GM23338 (cell line): ENCODE data around the gene ARSI. TPM values are rescaled to one million over a fixed set of nuclear protein-coding genes. Genes with fewer than 3 reads are reported as not detected.

Source experiments
- ATAC-seq: fragments of 200-7000 bp; cut with Tn5 transposase; 3 replicates; pipeline ENCODE4 v1.9.1; 2020
- DNase-seq: peaks from one replicate; pipeline ENCODE4 v3.0.0-alpha.2; 2015; ENCODE audit warnings: low spot score
- H2AFZ ChIP-seq: fragments of 200-600 bp; sonication (generic); 2 replicates; pipeline ENCODE4 v1.8.0; 2016; ENCODE audit warnings: antibody characterized with exemption, mild to moderate bottlenecking, moderate library complexity
- H3F3A ChIP-seq: fragments of 200-600 bp; sonication (generic); replicated peaks from 2 replicates; pipeline ENCODE4 v1.8.0; 2017; ENCODE audit warnings: antibody characterized with exemption, mixed run types, low read depth
- H3K27ac ChIP-seq: fragments of 200-600 bp; sonication (generic); 2 replicates; pipeline ENCODE4 v1.6.1; 2016; ENCODE audit warnings: low read depth
- H3K27me3 ChIP-seq: fragments of 200-600 bp; sonication (generic); 2 replicates; pipeline ENCODE4 v1.8.0; 2016; ENCODE audit warnings: mild to moderate bottlenecking, mixed run types, moderate library complexity; ENCODE audit not compliant: insufficient read depth
- H3K36me3 ChIP-seq: fragments of 200-600 bp; sonication (generic); 2 replicates; pipeline ENCODE4 v1.8.0; 2016; ENCODE audit warnings: mild to moderate bottlenecking; ENCODE audit not compliant: insufficient read depth
- H3K4me1 ChIP-seq: fragments of 200-600 bp; sonication (generic); 2 replicates; pipeline ENCODE4 v1.8.0; 2016; ENCODE audit warnings: mild to moderate bottlenecking, moderate library complexity; ENCODE audit not compliant: insufficient read depth
- H3K4me2 ChIP-seq: fragments of 200-600 bp; sonication (generic); 2 replicates; pipeline ENCODE4 v1.7.1; 2017; ENCODE audit warnings: mixed run types
- H3K4me3 ChIP-seq: fragments of 200-600 bp; sonication (generic); 2 replicates; pipeline ENCODE4 v1.6.1; 2016; ENCODE audit warnings: mixed run types
- H3K79me2 ChIP-seq: fragments of 200-600 bp; sonication (generic); replicated peaks from 2 replicates; pipeline ENCODE4 v1.8.0; 2017; ENCODE audit warnings: mild to moderate bottlenecking; ENCODE audit not compliant: insufficient read depth
- H3K9me2 ChIP-seq: fragments of 200-600 bp; sonication (generic); 2 replicates; pipeline ENCODE4 v1.8.0; 2017; ENCODE audit not compliant: insufficient read depth
- H4K20me1 ChIP-seq: fragments of 200-600 bp; sonication (generic); replicated peaks from 2 replicates; pipeline ENCODE4 v1.8.0; 2017; ENCODE audit warnings: mild to moderate bottlenecking; ENCODE audit not compliant: insufficient read depth
- H3K27ac Mint-ChIP-seq: 2 replicates; pipeline ENCODE4 v1.8.0; 2020; ENCODE audit warnings: inconsistent platforms, mild to moderate bottlenecking, moderate library complexity, mixed read lengths
- H3K27me3 Mint-ChIP-seq: 3 replicates; pipeline ENCODE4 v1.8.0; 2022; ENCODE audit warnings: low read depth, mild to moderate bottlenecking, moderate library complexity, mixed read lengths, inconsistent platforms; ENCODE audit not compliant: insufficient read depth, poor library complexity
- H3K36me3 Mint-ChIP-seq: 3 replicates; pipeline ENCODE4 v1.8.0; 2021; ENCODE audit warnings: low read depth, mild to moderate bottlenecking, inconsistent platforms, moderate library complexity, mixed read lengths
- H3K4me1 Mint-ChIP-seq: 3 replicates; pipeline ENCODE4 v1.8.0; 2020; ENCODE audit warnings: mild to moderate bottlenecking, inconsistent platforms, mixed read lengths
- H3K4me3 Mint-ChIP-seq: 3 replicates; pipeline ENCODE4 v1.8.0; 2021; ENCODE audit warnings: moderate library complexity, mild to moderate bottlenecking, inconsistent platforms, mixed read lengths
- H3K9me3 Mint-ChIP-seq: 3 replicates; pipeline ENCODE4 v1.8.0; 2020; ENCODE audit warnings: moderate library complexity, mild to moderate bottlenecking, inconsistent platforms, mixed read lengths
- CREB1 ChIP-seq: fragments of 250-450 bp; sonication (Bioruptor Pico); IDR thresholded peaks from 2 replicates; pipeline ENCODE4 v1.5.0; 2020; ENCODE audit warnings: low read depth, mild to moderate bottlenecking, moderate library complexity
- EZH2 ChIP-seq: fragments of 200-600 bp; sonication (generic); IDR thresholded peaks from one replicate; pipeline ENCODE4 v1.8.0; 2017; ENCODE audit warnings: antibody characterized with exemption, mild to moderate bottlenecking, low read depth; ENCODE audit not compliant: unreplicated experiment
- EZH2phosphoT487 ChIP-seq: fragments of 200-600 bp; sonication (generic); IDR thresholded peaks from one replicate; pipeline ENCODE4 v1.8.1; 2018; ENCODE audit warnings: antibody characterized with exemption; ENCODE audit not compliant: unreplicated experiment
- JUNB ChIP-seq: IDR thresholded peaks from one replicate; pipeline ENCODE4 v1.6.1; 2016; ENCODE audit warnings: antibody characterized with exemption; ENCODE audit not compliant: unreplicated experiment
- NANOG ChIP-seq: IDR thresholded peaks from 2 replicates; pipeline ENCODE4 v1.6.1; 2016; ENCODE audit warnings: antibody characterized with exemption, borderline replicate concordance
- POLR2AphosphoS5 ChIP-seq: IDR thresholded peaks from 2 replicates; pipeline ENCODE4 v1.6.1; 2016; ENCODE audit warnings: antibody characterized with exemption, low read depth
- STAT1 ChIP-seq: IDR thresholded peaks from one replicate; pipeline ENCODE4 v1.6.1; 2016; ENCODE audit warnings: antibody characterized with exemption; ENCODE audit not compliant: unreplicated experiment
- ZNF114 ChIP-seq: fragments of 250-450 bp; sonication (Bioruptor Pico); IDR thresholded peaks from 2 replicates; pipeline ENCODE4 v1.5.0; 2020; ENCODE audit warnings: mild to moderate bottlenecking, moderate library complexity
- ZNF331 ChIP-seq: fragments of 250-450 bp; sonication (Bioruptor Pico); IDR thresholded peaks from 2 replicates; pipeline ENCODE4 v1.5.0; 2020; ENCODE audit warnings: low read depth, mild to moderate bottlenecking, moderate library complexity
- polyA plus RNA-seq: library from polyadenylated mRNA; unstranded; fragments of >200 nt; fragmentation: Nextera tagmentation; extraction: Ambion mirVana; gene quantifications from 2 replicates; pipeline ENCODE4 v1.2.1, GENCODE V29; 2016
- total RNA-seq: library from RNA; depleted of rRNA; stranded (reverse); fragments of >200 nt; shearing (Covaris generic); gene quantifications from 2 replicates; pipeline ENCODE4 v1.2.3, GENCODE V29; 2014
- TF ChIP-seq, protein P1 (sequence below): IDR thresholded peaks from one replicate; pipeline ENCODE4 v1.6.1; 2018; ENCODE audit warnings: antibody characterized with exemption; ENCODE audit not compliant: unreplicated experiment
- TF ChIP-seq, protein P2 (sequence below): IDR thresholded peaks from 2 replicates; pipeline ENCODE4 v1.6.1; 2016; ENCODE audit warnings: antibody characterized with exemption
- TF ChIP-seq, protein P3 (sequence below): fragments of 250-450 bp; sonication (Bioruptor Pico); IDR thresholded peaks from 2 replicates; pipeline ENCODE4 v1.5.0; 2020; ENCODE audit warnings: mild to moderate bottlenecking, moderate library complexity
- TF ChIP-seq, protein P4 (sequence below), 2 experiments: fragments of 200-600 bp in 1 of 2; sonication (generic) in 1 of 2; conservative IDR thresholded peaks; 2 replicates each; pipeline versions ENCODE4 v1.5.1 to v1.6.1; 2016 to 2017; ENCODE audit warnings: antibody characterized with exemption in 2 of 2, low read depth in 2 of 2, mild to moderate bottlenecking in 2 of 2, moderate library complexity in 1 of 2

Gene ARSI
- total and polyA plus RNA-seq, 2 experiments from 2014 or later: 0.99 to 6.9 TPM

DNA sequence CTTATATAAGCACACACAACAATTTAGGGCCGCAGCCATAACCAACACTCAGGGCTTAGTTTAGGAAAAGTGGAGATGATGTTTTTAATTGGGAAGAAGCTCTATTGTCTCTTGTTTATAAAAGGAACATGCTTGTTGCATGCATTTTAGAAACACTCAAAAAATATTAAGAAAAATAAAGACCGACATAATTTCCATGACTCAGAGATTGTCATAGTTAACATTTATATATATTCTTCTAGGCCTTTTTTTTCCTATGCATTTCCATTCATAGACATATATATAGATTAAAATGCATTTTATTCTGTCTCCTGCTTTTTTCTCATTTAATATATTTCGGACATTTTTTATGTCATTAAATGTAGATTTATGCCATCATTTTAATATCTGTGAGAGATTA, 13.6 kb upstream of the ARSI start:
- Histone ChIP-seq H3K79me2 (no peaks in the 10 kb centered on the region), H3K4me2 (no peak overlapping the region), H2AFZ (no peak overlapping the region), H3K4me1 (no peaks in the 10 kb centered on the region), H3K27me3 (no peaks in the 10 kb centered on the region), H4K20me1 (no peaks in the 10 kb centered on the region), H3K9me2 (no peaks in the 10 kb centered on the region), H3F3A (no peaks in the 10 kb centered on the region), H3K36me3 (no peaks in the 10 kb centered on the region), H3K27ac (no peak overlapping the region), H3K4me3 (no peak overlapping the region)
- no peak for TF ChIP-seq CREB1 (CRISPR knock-in tag)
- no peak for TF ChIP-seq POLR2AphosphoS5
- TF ChIP-seq, protein P1, sequence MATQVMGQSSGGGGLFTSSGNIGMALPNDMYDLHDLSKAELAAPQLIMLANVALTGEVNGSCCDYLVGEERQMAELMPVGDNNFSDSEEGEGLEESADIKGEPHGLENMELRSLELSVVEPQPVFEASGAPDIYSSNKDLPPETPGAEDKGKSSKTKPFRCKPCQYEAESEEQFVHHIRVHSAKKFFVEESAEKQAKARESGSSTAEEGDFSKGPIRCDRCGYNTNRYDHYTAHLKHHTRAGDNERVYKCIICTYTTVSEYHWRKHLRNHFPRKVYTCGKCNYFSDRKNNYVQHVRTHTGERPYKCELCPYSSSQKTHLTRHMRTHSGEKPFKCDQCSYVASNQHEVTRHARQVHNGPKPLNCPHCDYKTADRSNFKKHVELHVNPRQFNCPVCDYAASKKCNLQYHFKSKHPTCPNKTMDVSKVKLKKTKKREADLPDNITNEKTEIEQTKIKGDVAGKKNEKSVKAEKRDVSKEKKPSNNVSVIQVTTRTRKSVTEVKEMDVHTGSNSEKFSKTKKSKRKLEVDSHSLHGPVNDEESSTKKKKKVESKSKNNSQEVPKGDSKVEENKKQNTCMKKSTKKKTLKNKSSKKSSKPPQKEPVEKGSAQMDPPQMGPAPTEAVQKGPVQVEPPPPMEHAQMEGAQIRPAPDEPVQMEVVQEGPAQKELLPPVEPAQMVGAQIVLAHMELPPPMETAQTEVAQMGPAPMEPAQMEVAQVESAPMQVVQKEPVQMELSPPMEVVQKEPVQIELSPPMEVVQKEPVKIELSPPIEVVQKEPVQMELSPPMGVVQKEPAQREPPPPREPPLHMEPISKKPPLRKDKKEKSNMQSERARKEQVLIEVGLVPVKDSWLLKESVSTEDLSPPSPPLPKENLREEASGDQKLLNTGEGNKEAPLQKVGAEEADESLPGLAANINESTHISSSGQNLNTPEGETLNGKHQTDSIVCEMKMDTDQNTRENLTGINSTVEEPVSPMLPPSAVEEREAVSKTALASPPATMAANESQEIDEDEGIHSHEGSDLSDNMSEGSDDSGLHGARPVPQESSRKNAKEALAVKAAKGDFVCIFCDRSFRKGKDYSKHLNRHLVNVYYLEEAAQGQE: no peak
- no peak for TF ChIP-seq NANOG
- TF ChIP-seq STAT1: no peak
- no peak for TF ChIP-seq EZH2
- TF ChIP-seq JUNB: no peak
- TF ChIP-seq ZNF114 (CRISPR knock-in tag): no peak
- TF ChIP-seq, protein P2, sequence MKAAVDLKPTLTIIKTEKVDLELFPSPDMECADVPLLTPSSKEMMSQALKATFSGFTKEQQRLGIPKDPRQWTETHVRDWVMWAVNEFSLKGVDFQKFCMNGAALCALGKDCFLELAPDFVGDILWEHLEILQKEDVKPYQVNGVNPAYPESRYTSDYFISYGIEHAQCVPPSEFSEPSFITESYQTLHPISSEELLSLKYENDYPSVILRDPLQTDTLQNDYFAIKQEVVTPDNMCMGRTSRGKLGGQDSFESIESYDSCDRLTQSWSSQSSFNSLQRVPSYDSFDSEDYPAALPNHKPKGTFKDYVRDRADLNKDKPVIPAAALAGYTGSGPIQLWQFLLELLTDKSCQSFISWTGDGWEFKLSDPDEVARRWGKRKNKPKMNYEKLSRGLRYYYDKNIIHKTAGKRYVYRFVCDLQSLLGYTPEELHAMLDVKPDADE: no peak
- TF ChIP-seq, protein P3, sequence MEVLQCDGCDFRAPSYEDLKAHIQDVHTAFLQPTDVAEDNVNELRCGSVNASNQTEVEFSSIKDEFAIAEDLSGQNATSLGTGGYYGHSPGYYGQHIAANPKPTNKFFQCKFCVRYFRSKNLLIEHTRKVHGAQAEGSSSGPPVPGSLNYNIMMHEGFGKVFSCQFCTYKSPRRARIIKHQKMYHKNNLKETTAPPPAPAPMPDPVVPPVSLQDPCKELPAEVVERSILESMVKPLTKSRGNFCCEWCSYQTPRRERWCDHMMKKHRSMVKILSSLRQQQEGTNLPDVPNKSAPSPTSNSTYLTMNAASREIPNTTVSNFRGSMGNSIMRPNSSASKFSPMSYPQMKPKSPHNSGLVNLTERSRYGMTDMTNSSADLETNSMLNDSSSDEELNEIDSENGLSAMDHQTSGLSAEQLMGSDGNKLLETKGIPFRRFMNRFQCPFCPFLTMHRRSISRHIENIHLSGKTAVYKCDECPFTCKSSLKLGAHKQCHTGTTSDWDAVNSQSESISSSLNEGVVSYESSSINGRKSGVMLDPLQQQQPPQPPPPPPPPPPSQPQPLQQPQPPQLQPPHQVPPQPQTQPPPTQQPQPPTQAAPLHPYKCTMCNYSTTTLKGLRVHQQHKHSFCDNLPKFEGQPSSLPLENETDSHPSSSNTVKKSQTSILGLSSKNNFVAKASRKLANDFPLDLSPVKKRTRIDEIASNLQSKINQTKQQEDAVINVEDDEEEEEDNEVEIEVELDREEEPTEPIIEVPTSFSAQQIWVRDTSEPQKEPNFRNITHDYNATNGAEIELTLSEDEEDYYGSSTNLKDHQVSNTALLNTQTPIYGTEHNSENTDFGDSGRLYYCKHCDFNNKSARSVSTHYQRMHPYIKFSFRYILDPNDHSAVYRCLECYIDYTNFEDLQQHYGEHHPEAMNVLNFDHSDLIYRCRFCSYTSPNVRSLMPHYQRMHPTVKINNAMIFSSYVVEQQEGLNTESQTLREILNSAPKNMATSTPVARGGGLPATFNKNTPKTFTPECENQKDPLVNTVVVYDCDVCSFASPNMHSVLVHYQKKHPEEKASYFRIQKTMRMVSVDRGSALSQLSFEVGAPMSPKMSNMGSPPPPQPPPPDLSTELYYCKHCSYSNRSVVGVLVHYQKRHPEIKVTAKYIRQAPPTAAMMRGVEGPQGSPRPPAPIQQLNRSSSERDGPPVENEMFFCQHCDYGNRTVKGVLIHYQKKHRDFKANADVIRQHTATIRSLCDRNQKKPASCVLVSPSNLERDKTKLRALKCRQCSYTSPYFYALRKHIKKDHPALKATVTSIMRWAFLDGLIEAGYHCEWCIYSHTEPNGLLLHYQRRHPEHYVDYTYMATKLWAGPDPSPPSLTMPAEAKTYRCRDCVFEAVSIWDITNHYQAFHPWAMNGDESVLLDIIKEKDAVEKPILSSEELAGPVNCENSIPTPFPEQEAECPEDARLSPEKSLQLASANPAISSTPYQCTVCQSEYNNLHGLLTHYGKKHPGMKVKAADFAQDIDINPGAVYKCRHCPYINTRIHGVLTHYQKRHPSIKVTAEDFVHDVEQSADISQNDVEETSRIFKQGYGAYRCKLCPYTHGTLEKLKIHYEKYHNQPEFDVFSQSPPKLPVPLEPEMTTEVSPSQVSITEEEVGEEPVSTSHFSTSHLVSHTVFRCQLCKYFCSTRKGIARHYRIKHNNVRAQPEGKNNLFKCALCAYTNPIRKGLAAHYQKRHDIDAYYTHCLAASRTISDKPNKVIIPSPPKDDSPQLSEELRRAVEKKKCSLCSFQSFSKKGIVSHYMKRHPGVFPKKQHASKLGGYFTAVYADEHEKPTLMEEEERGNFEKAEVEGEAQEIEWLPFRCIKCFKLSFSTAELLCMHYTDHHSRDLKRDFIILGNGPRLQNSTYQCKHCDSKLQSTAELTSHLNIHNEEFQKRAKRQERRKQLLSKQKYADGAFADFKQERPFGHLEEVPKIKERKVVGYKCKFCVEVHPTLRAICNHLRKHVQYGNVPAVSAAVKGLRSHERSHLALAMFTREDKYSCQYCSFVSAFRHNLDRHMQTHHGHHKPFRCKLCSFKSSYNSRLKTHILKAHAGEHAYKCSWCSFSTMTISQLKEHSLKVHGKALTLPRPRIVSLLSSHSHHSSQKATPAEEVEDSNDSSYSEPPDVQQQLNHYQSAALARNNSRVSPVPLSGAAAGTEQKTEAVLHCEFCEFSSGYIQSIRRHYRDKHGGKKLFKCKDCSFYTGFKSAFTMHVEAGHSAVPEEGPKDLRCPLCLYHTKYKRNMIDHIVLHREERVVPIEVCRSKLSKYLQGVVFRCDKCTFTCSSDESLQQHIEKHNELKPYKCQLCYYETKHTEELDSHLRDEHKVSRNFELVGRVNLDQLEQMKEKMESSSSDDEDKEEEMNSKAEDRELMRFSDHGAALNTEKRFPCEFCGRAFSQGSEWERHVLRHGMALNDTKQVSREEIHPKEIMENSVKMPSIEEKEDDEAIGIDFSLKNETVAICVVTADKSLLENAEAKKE (CRISPR knock-in tag): no peak
- TF ChIP-seq, protein P4, sequence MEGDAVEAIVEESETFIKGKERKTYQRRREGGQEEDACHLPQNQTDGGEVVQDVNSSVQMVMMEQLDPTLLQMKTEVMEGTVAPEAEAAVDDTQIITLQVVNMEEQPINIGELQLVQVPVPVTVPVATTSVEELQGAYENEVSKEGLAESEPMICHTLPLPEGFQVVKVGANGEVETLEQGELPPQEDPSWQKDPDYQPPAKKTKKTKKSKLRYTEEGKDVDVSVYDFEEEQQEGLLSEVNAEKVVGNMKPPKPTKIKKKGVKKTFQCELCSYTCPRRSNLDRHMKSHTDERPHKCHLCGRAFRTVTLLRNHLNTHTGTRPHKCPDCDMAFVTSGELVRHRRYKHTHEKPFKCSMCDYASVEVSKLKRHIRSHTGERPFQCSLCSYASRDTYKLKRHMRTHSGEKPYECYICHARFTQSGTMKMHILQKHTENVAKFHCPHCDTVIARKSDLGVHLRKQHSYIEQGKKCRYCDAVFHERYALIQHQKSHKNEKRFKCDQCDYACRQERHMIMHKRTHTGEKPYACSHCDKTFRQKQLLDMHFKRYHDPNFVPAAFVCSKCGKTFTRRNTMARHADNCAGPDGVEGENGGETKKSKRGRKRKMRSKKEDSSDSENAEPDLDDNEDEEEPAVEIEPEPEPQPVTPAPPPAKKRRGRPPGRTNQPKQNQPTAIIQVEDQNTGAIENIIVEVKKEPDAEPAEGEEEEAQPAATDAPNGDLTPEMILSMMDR (conservative IDR thresholded peaks at IDR 0.05; ENCODE audit: low read depth in 2 of 2): no peak
- TF ChIP-seq ZNF331 (CRISPR knock-in tag): no peak
- no peak for TF ChIP-seq EZH2phosphoT487
- Mint-ChIP-seq H3K27ac (no peak overlapping the region), H3K27me3 (peaks cover 7% of the 10 kb centered on the region), H3K4me1 (peaks cover 13% of the 10 kb centered on the region), H3K36me3 (no peaks in the 10 kb centered on the region), H3K9me3 (no peaks in the 10 kb centered on the region), H3K4me3 (no peak overlapping the region)
- DNase-seq (no peak), ATAC-seq (no peak)
